ENCODE data around the gene GABRR3. TPM values are rescaled to one million over a fixed set of nuclear protein-coding genes. Genes with fewer than 3 reads are reported as not detected.

Gene GABRR3
- total RNA-seq, 2 donors from 2014 or later = not detected

DNA sequence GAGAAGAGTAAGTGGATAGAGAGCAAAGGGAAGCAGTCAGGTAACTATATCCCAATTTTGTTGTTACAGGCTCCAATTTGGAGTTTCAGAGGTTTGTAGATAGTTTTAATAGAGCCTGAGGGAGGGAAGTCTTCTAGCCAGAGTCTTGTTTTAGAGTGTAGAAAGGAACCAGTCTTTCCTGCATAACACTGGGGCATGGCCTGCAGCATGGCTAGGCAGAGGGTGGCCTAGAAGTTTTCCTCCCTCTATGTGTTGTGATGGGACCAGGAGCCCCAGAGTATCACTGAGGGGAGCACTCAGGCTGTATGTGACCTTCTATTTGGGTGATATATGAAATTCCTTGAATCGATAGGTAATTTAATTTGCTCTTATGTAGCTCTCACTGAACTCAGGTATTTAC, 22.5 kb upstream of the GABRR3 start:
- Histone ChIP-seq H3K4me3 (no peak overlapping the region), H3K9me3 (no peaks in the 10 kb centered on the region), H3K4me1 (ENCODE audit: control insufficient read depth in 1 of 2, low read depth in 2 of 2) (no peaks in the 10 kb centered on the region), H3K36me3 (no peaks in the 10 kb centered on the region), H3K27ac (no peak overlapping the region), H3K27me3 (replicated peaks; ENCODE audit: insufficient read depth) (no peaks in the 10 kb centered on the region)
- TF ChIP-seq CTCF (IDR thresholded peaks at IDR 0.05) = no peak
- DNase-seq (ENCODE audit: low spot score) (no peak), ATAC-seq (ENCODE audit: insufficient number of reproducible peaks, low FRiP score, low read depth) (no peak)

DNA sequence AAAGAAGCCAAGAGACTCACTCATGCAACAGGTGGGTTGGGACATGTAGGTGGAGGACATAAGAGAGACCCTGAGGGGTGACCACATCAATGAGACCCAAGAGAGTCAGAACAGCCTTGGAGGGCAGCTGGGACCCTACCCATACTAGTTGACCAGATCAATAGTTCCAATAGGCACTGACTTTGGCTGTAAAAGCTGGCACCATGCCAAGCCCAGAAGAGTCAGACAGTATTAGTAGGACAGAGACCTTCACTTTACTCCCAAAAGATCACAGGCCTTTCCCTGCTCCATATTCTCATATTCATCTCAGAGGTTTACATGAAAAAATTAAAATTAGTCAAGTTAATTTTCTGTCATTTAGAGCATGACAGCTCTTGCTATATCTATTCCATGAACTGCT, 20.9 kb upstream of the GABRR3 start:
- H3K27ac ChIP-seq = no peak overlapping the region

DNA sequence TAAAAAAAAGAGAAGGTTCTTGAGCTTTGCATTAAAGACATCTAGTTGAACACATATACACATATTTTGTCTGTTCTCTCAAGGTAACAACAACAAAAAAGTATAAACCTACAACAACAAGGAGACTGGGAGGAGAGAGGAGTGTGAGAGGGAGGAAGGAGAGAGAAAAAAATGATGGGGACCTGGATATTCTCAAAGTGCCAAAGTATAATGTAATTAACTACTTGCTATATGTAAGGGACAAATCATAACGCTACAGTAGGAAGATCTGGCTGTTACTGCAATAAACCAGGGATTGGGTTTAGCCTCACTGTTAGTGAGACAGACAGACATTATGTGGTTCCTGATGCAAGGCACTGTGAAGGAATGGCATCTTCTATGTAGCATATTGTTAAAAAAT, 14.2 kb upstream of the GABRR3 start:
- H3K27ac ChIP-seq = no peak overlapping the region
- no peak for TF ChIP-seq CTCF (IDR thresholded peaks at IDR 0.05)
- H3K9me3 ChIP-seq = no peaks in the 10 kb centered on the region
- no peaks in the 10 kb centered on the region for H3K27me3 ChIP-seq (replicated peaks; ENCODE audit: insufficient read depth)
- ATAC-seq (ENCODE audit: insufficient number of reproducible peaks, low FRiP score, low read depth) (no peak), DNase-seq (ENCODE audit: low spot score) (no peak)
- H3K4me1 ChIP-seq (ENCODE audit: control insufficient read depth in 1 of 2, low read depth in 2 of 2) = no peaks in the 10 kb centered on the region
- H3K36me3 ChIP-seq = no peaks in the 10 kb centered on the region
- H3K4me3 ChIP-seq = no peak overlapping the region

More for the DNA sequence above, 20.9 kb upstream of the GABRR3 start:
- ATAC-seq (ENCODE audit: insufficient number of reproducible peaks, low FRiP score, low read depth) (no peak), DNase-seq (ENCODE audit: low spot score) (no peak)
- Histone ChIP-seq H3K27me3 (replicated peaks; ENCODE audit: insufficient read depth) (no peaks in the 10 kb centered on the region), H3K4me1 (ENCODE audit: control insufficient read depth in 1 of 2, low read depth in 2 of 2) (no peaks in the 10 kb centered on the region), H3K9me3 (no peaks in the 10 kb centered on the region), H3K4me3 (no peak overlapping the region), H3K36me3 (no peaks in the 10 kb centered on the region)
- no peak for TF ChIP-seq CTCF (IDR thresholded peaks at IDR 0.05)

GRCh38 chr3:98048586-98048985, 13.5 kb upstream of the GABRR3 start:
- H3K36me3 ChIP-seq = no peaks in the 10 kb centered on the region
- no peak for DNase-seq (ENCODE audit: low spot score)
- H3K27me3 ChIP-seq (replicated peaks; ENCODE audit: insufficient read depth) = no peaks in the 10 kb centered on the region
- no peak for TF ChIP-seq CTCF (IDR thresholded peaks at IDR 0.05)
- no peaks in the 10 kb centered on the region for H3K9me3 ChIP-seq
- H3K27ac ChIP-seq = no peak overlapping the region
- no peak for ATAC-seq (ENCODE audit: insufficient number of reproducible peaks, low FRiP score, low read depth)
- H3K4me3 ChIP-seq = no peak overlapping the region
- no peaks in the 10 kb centered on the region for H3K4me1 ChIP-seq (ENCODE audit: control insufficient read depth in 1 of 2, low read depth in 2 of 2)

GRCh38 chr3:98041350-98041749, 6.2 kb upstream of the GABRR3 start:
- Histone ChIP-seq H3K4me1 (ENCODE audit: control insufficient read depth in 1 of 2, low read depth in 2 of 2) (no peaks in the 10 kb centered on the region), H3K27me3 (replicated peaks; ENCODE audit: insufficient read depth) (no peaks in the 10 kb centered on the region), H3K9me3 (peaks cover 4% of the 10 kb centered on the region), H3K36me3 (no peaks in the 10 kb centered on the region), H3K4me3 (no peak overlapping the region), H3K27ac (no peak overlapping the region)
- no peak for TF ChIP-seq CTCF (IDR thresholded peaks at IDR 0.05)
- no peak for DNase-seq (ENCODE audit: low spot score)
- ATAC-seq (ENCODE audit: insufficient number of reproducible peaks, low FRiP score, low read depth) = no peak

All from thoracic aorta (tissue), 2 donors.